Measurements from ENCODE around the gene ASCL3.
"Not testable (repeated sequence)": the region's sequence is repeated elsewhere in the genome, so short reads cannot be mapped to it uniquely, and the experiment has no call there.

Gene ASCL3

DNA sequence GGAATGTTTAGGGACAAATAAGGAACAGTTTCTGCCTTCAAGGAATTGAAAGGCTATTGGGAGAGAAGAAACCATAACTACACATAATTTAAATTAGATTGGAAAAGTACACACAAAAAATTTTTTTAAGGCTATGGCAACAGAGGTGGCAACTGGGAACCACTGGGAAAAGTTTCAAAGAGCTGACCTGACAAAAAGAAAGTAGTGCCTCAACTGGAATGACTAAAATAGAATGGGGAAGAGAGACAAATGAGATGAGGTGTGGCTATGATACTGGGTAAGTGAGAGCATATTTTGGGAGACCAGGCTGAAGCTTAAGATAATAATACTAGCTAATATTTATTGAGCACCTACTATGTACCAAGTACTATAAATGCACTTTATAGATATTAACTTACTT is 34.7 kb downstream of the ASCL3 start:
- DNase-seq, result no peak

- DNase-seq, result no peak
Observed at GRCh38 chr11:8907116-8907515, 35.7 kb downstream of the ASCL3 start.

DNA sequence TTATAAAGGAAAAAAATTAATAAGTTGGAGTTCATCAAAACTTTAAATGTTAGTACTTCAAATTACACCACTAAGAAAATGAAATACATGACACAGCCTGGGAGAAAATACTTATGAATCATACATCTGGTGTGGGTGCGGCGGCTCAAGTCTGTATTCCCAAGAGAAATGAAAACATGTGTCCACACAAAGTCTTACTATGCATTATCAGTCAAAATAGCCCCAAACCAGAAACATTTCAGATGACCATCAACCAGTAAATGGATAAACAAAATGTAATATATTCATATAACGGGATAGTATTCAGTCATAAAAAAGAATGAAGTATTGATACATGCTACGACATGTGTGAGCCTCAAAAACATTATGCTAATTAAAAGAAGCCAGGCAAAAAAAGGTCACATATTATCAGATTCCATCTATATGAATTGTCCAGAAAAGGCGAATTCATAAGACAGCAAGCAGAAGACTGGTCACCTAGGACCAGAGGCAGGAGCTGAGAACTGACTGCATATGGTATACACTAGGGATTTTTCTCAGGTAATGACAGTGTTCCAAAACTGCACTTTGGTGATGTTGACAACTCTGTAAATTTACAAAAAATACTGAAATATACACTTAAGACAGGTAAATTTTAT is 37.2 kb downstream of the ASCL3 start:
- no peak for DNase-seq

DNA sequence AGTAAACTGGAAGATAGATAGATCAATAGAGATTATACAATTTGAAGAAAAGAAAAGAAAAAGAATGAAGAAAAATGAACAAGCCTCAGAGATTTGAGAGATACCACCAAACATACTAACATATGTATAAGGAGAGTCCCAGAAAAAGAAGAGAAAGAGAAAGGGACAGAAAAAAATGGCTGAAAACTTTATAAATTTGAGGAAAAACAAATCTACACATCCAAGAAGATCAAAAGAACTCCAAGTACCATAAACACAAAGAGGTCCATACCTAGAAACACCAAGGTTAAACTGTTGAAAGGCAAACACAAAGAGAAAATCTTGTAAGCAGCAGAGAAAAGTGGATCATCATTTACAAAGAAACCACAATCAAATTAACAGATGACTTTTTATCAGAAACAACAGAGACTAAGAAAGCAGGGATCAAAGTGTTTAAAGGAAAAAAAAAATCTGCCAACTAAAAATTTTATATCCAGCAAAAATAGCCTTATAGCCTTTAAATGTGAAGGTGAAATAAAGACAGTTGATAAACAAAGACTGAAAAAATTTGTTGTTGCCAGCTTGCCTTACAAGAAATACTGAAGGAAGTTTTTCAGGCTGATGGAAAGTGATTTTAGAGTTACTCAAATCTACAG is 43.6 kb downstream of the ASCL3 start:
- DNase-seq, result no peak

GRCh38 chr11:8891185-8891584 is 51.6 kb downstream of the ASCL3 start:
- DNase-seq, result not testable (repeated sequence)

All from 8988T (cell line).